IMR-90 (cell line): ENCODE data around the gene ORC1. TPM values are rescaled to one million over a fixed set of nuclear protein-coding genes. Genes with fewer than 3 reads are reported as not detected.

ENCODE experiments used
- ATAC-seq: fragments of 200-7000 bp; cut with Tn5 transposase; 2 replicates; pipeline ENCODE4 v1.9.1; 2020; ENCODE audit warnings: low read depth, mild to moderate bottlenecking, moderate library complexity
- BruUV-seq: library from RNA; stranded (reverse); fragments of 400-500 nt; replicated peaks from 2 replicates; lab custom pipeline; 2021; lab: Mats Ljungman, UMichigan
- CTCF ChIA-PET: fragments of 300-600 bp; formaldehyde crosslinking; extraction: SDS; loops from one replicate; lab custom pipeline; 2021; ENCODE audit warnings: antibody characterized with exemption; lab: Yijun Ruan, JAX
- POLR2A ChIA-PET: fragments of 300-600 bp; sonication (Branson Sonifier 250); formaldehyde crosslinking; loops from one replicate; lab custom pipeline; 2022; ENCODE audit warnings: antibody characterized with exemption; ENCODE audit not compliant: unreplicated experiment; lab: Charles Lee
- DNase-seq: peaks from one replicate; pipeline ENCODE4 v3.0.0; 2013
- H2AFZ ChIP-seq: replicated peaks from 2 replicates; pipeline ENCODE3; 2013; ENCODE audit warnings: low read length, mild to moderate bottlenecking; ENCODE audit not compliant: poor library complexity
- H2AK5ac ChIP-seq: 2 replicates; pipeline ENCODE4 v1.6.1; 2013; ENCODE audit warnings: low read depth, low read length, inconsistent platforms
- H2AK9ac ChIP-seq: replicated peaks from 2 replicates; pipeline ENCODE3; 2013; ENCODE audit warnings: mild to moderate bottlenecking, low read depth, low read length, moderate library complexity; ENCODE audit not compliant: poor library complexity
- H2BK120ac ChIP-seq: 2 replicates; pipeline ENCODE4 v1.6.1; 2013; ENCODE audit warnings: low read depth, low read length, inconsistent platforms
- H2BK15ac ChIP-seq: 3 replicates; pipeline ENCODE4 v1.6.1; 2013; ENCODE audit warnings: low read depth, low read length, inconsistent platforms
- H2BK20ac ChIP-seq: 2 replicates; pipeline ENCODE4 v1.6.1; 2013; ENCODE audit warnings: low read depth, mild to moderate bottlenecking, inconsistent platforms, low read length, moderate library complexity
- H2BK5ac ChIP-seq: 2 replicates; pipeline ENCODE4 v1.6.1; 2013; ENCODE audit warnings: mild to moderate bottlenecking, low read depth, low read length, inconsistent platforms; ENCODE audit not compliant: poor library complexity, severe bottlenecking
- H3K14ac ChIP-seq: replicated peaks from 2 replicates; pipeline ENCODE4 v1.6.1; 2013; ENCODE audit warnings: low read depth, low read length, inconsistent platforms
- H3K18ac ChIP-seq: 2 replicates; pipeline ENCODE4 v1.6.1; 2013; ENCODE audit warnings: low read depth, low read length, control low read depth
- H3K23ac ChIP-seq: 2 replicates; pipeline ENCODE4 v1.6.1; 2013; ENCODE audit warnings: low read depth, low read length, inconsistent platforms
- H3K27ac ChIP-seq: 2 replicates; pipeline ENCODE4 v1.5.1; 2013; ENCODE audit warnings: mild to moderate bottlenecking, control low read depth, low read length; ENCODE audit not compliant: insufficient read depth
- H3K27me3 ChIP-seq: 2 replicates; pipeline ENCODE4 v1.6.1; 2013; ENCODE audit warnings: low read length; ENCODE audit not compliant: control insufficient read depth, insufficient read depth
- H3K36me3 ChIP-seq: 2 replicates; pipeline ENCODE4 v1.6.1; 2013; ENCODE audit warnings: low read length, mixed read lengths; ENCODE audit not compliant: control insufficient read depth, insufficient read depth
- H3K4ac ChIP-seq: 2 replicates; pipeline ENCODE4 v1.6.1; 2013; ENCODE audit warnings: low read depth, low read length, inconsistent platforms
- H3K4me1 ChIP-seq: 2 replicates; pipeline ENCODE4 v1.6.1; 2013; ENCODE audit warnings: low read length, mixed read lengths; ENCODE audit not compliant: control insufficient read depth, insufficient read depth
- H3K4me2 ChIP-seq: 2 replicates; pipeline ENCODE4 v1.6.1; 2013; ENCODE audit warnings: low read depth, mild to moderate bottlenecking, control low read depth, low read length, moderate library complexity
- H3K4me3 ChIP-seq: 2 replicates; pipeline ENCODE4 v1.5.1; 2013; ENCODE audit warnings: low read depth, mild to moderate bottlenecking, control low read depth, low read length, moderate library complexity; ENCODE audit not compliant: insufficient read depth
- H3K56ac ChIP-seq: 2 replicates; pipeline ENCODE4 v1.6.1; 2013; ENCODE audit warnings: low read length, inconsistent platforms; ENCODE audit not compliant: insufficient read depth; ENCODE audit errors: extremely low read depth
- H3K79me1 ChIP-seq, 2 experiments: 2 replicates each; pipeline ENCODE4 v1.6.1; 2013; ENCODE audit warnings: low read length in 2 of 2, inconsistent platforms in 1 of 2, low read depth in 1 of 2
- H3K9ac ChIP-seq: 2 replicates; pipeline ENCODE4 v1.6.1; 2013; ENCODE audit warnings: low read depth, low read length, control low read depth
- H3K9me1 ChIP-seq: 2 replicates; pipeline ENCODE4 v1.6.1; 2013; ENCODE audit warnings: low read length, inconsistent platforms; ENCODE audit not compliant: insufficient read depth
- H3K9me3 ChIP-seq: 2 replicates; pipeline ENCODE4 v1.6.1; 2013; ENCODE audit warnings: low read length; ENCODE audit not compliant: control insufficient read depth, insufficient read depth
- H4K20me1 ChIP-seq: 2 replicates; pipeline ENCODE4 v1.6.1; 2013; ENCODE audit warnings: low read length, inconsistent platforms; ENCODE audit not compliant: insufficient read depth
- H4K5ac ChIP-seq: 2 replicates; pipeline ENCODE4 v1.6.1; 2013; ENCODE audit warnings: mild to moderate bottlenecking, low read depth, low read length, control low read depth
- H4K8ac ChIP-seq, 2 experiments: 2 replicates each; pipeline ENCODE4 v1.6.1; 2013; ENCODE audit warnings: low read depth in 2 of 2, low read length in 2 of 2, control low read depth in 1 of 2, inconsistent platforms in 1 of 2
- H4K91ac ChIP-seq: 2 replicates; pipeline ENCODE4 v1.6.1; 2013; ENCODE audit warnings: low read depth, low read length, inconsistent platforms; ENCODE audit not compliant: insufficient read depth
- CTCF ChIP-seq: conservative IDR thresholded peaks from 2 replicates; pipeline ENCODE4 v1.5.1; 2012; ENCODE audit warnings: mild to moderate bottlenecking, low read depth, low read length, improper control_type of control experiment
- RAD21 ChIP-seq: IDR thresholded peaks from 2 replicates; pipeline ENCODE4 v1.6.1; 2012; ENCODE audit warnings: low read length, improper control_type of control experiment
- WGBS, 2 experiments: methylation state at CpG; one replicate each; pipeline versions ENCODE4 v1.1.5 to v1.1.7; 2013; ENCODE audit warnings: missing lambda C conversion rate in 2 of 2; ENCODE audit not compliant: insufficient read length in 1 of 2; ENCODE audit errors: extremely low coverage in 2 of 2; 5-methylcytosine and 5-hydroxymethylcytosine counted together
- dilution Hi-C: fragments of 300-500 bp; cut with HindIII; formaldehyde crosslinking; loops from one replicate; pipeline ENCODE4 v1.14.3; 2018; ENCODE audit warnings: low sequenced_read_pairs; ENCODE audit not compliant: unreplicated experiment
- in situ Hi-C: fragments of 300-500 bp; cut with MboI; formaldehyde crosslinking; loops from 3 replicates; pipeline ENCODE4 v1.14.3; 2019; ENCODE audit warnings: low sequenced_read_pairs, inconsistent platforms, mixed read lengths
- intact Hi-C: fragments of 100-400 bp; cut with micrococcal nuclease; formaldehyde crosslinking; loops from 2 replicates; pipeline ENCODE4 v1.10.0; 2022
- polyA plus RNA-seq, 3 experiments: library from polyadenylated mRNA; depleted of rRNA; stranded (reverse); fragments of >200 nt; gene quantifications; 2 replicates each; pipeline ENCODE4 v1.2.3, GENCODE V29; 2012; ENCODE audit warnings: low replicate concordance in 1 of 3
- total RNA-seq: library from RNA; depleted of rRNA; stranded (reverse); fragments of >200 nt; gene quantifications from 2 replicates; pipeline ENCODE4 v1.2.3, GENCODE V29; 2012

ORC1 gene
- total and polyA plus RNA-seq, 2 of the 4 experiments (the other 2 are of a cell fraction): 6.3 to 10.6 TPM

DNA sequence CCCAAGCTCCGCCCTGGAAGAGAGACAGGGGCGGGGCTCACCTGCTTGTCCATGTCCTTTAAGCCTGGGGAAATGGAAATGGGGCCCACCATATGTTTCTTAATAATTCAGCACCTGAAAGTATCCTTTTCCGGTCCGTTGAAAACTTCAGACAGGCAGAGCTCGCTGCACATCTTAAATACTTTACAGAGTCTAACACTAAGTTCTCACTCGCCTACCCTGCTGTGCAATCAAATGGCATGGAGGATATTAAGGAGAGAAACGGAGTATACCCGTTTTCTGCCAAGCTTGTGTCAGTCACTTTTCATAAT lies 37.8 kb downstream of the ORC1 start:
- H2AK5ac ChIP-seq: no peak overlapping the region
- H4K91ac ChIP-seq: no peak overlapping the region
- intact Hi-C loops: loop anchor here (2.0 kb wide), 1 partner anchor 320 kb away; no protein-coding TSS in a partner anchor
- no peak overlapping the region for H3K14ac ChIP-seq
- no peak overlapping the region for H2BK120ac ChIP-seq
- no peak overlapping the region for H2BK20ac ChIP-seq
- H3K18ac ChIP-seq: no peak overlapping the region
- H3K79me1 ChIP-seq: peaks cover 19 to 41% of the 10 kb centered on the region in 2 experiments
- peaks cover 12% of the 10 kb centered on the region; the same call in 1 of the 2 replicates for H4K20me1 ChIP-seq
- BruUV-seq: no TSS peak
- no peak for DNase-seq
- ChIA-PET POLR2A (interaction anchor here (0.6 kb wide), 1 partner anchor 278 kb away, joined by 9 read pairs; no protein-coding TSS in a partner anchor), CTCF (interaction anchor here (0.7 kb wide), 1 partner anchor 1569 kb away, joined by 3 read pairs; no protein-coding TSS in a partner anchor)
- peak overlapping the region; percentile 36; the same call in 1 of the 2 replicates for H3K4me2 ChIP-seq
- H3K4me1 ChIP-seq: peaks cover 7% of the 10 kb centered on the region
- no peaks in the 10 kb centered on the region for H3K9me3 ChIP-seq
- ATAC-seq: no peak
- H3K27me3 ChIP-seq: no peaks in the 10 kb centered on the region
- dilution Hi-C loops: no loop called here
- peaks cover 17% of the 10 kb centered on the region for H3K9me1 ChIP-seq
- peak overlapping the region; percentile 88 for H2AFZ ChIP-seq
- WGBS, 2 experiments: no CpG with 5 or more reads among the region's 8 CpGs
- H3K56ac ChIP-seq: no peak overlapping the region
- H3K36me3 ChIP-seq: peaks cover 15% of the 10 kb centered on the region
- no peak overlapping the region for H2AK9ac ChIP-seq
- no peak overlapping the region for H3K4ac ChIP-seq
- peak overlapping the region; percentile 77 for H3K4me3 ChIP-seq
- H3K27ac ChIP-seq: no peak overlapping the region
- no peak overlapping the region for H4K8ac ChIP-seq
- no peak overlapping the region for H2BK5ac ChIP-seq
- H4K5ac ChIP-seq: no peak overlapping the region
- no peak overlapping the region for H3K9ac ChIP-seq
- no peak for TF ChIP-seq RAD21
- no peak for TF ChIP-seq CTCF
- in situ Hi-C loops: no loop called here
- H3K23ac ChIP-seq: no peak overlapping the region
- H2BK15ac ChIP-seq: no peak overlapping the region
